Tibial nerve (tissue), 4 donors: ENCODE data around the gene SETD3.

Experiments
- CTCF ChIP-seq, 5 experiments: fragments of 200-600 bp in 3 of 5; fragments of 450-650 bp in 2 of 5; sonication (generic) in 3 of 5; IDR thresholded peaks; one replicate each; pipeline ENCODE4 v1.5.1; 2016 to 2019; ENCODE audit warnings: antibody characterized with exemption in 5 of 5, mild to moderate bottlenecking in 3 of 5, moderate library complexity in 2 of 5
- EP300 ChIP-seq, 2 donors: sonication (generic); formaldehyde crosslinking; IDR thresholded peaks; one replicate each; pipeline ENCODE4 v1.6.1; 2017; ENCODE audit warnings: antibody characterized with exemption in 2 of 2, mild to moderate bottlenecking in 1 of 2
- POLR2A ChIP-seq, 2 donors: fragments of 450-650 bp; IDR thresholded peaks; one replicate each; pipeline ENCODE4 v1.6.1; 2017; ENCODE audit warnings: antibody characterized with exemption in 2 of 2, mild to moderate bottlenecking in 2 of 2, moderate library complexity in 2 of 2

GRCh38 chr14:99382071-99382470 is 98.6 kb downstream of the SETD3 start:
- TF ChIP-seq CTCF (IDR thresholded peaks at IDR 0.05), result no peak
- no peak for TF ChIP-seq POLR2A (IDR thresholded peaks at IDR 0.05)
- TF ChIP-seq EP300 (IDR thresholded peaks at IDR 0.05), result no peak
